BLaER1 treated with 17β-estradiol and CSF1 and Interleukin-3, amounts not matched to agents 10 nM and 100 nM (cell line): ENCODE measurements around the gene PIAS1.

Experiments used
- H3K27ac ChIP-seq, 11 experiments: shearing (Covaris generic); formaldehyde crosslinking; 2 replicates each; pipeline ENCODE4 v1.8.1; 2022
- H3K27me3 ChIP-seq, 11 experiments: shearing (Covaris generic); formaldehyde crosslinking; 2 replicates each; pipeline ENCODE4 v1.8.1; 2022
- H3K36me3 ChIP-seq, 11 experiments: shearing (Covaris generic); formaldehyde crosslinking; 2 replicates each; pipeline ENCODE4 v1.8.1; 2022
- H3K4me1 ChIP-seq, 10 experiments: shearing (Covaris generic); formaldehyde crosslinking; 2 replicates each; pipeline ENCODE4 v1.8.1; 2022
- H3K4me2 ChIP-seq, 11 experiments: shearing (Covaris generic); formaldehyde crosslinking; 2 replicates each; pipeline ENCODE4 v1.8.1; 2022
- H3K4me3 ChIP-seq, 10 experiments: shearing (Covaris generic); formaldehyde crosslinking; 2 replicates each; pipeline ENCODE4 v1.8.1; 2022
- H3K9ac ChIP-seq, 11 experiments: shearing (Covaris generic); formaldehyde crosslinking; 2 replicates each; pipeline ENCODE4 v1.8.1; 2022
- H3K9me3 ChIP-seq, 11 experiments: shearing (Covaris generic); formaldehyde crosslinking; replicated peaks in 1 of 11; 2 replicates each; pipeline ENCODE4 v1.8.1; 2022
- H4K20me1 ChIP-seq, 11 experiments: shearing (Covaris generic); formaldehyde crosslinking; 2 replicates each; pipeline ENCODE4 v1.8.1; 2022
- Cebpa-rat ChIP-seq, 11 experiments: shearing (Covaris generic); IDR thresholded peaks; 2 replicates each; pipeline ENCODE4 v1.8.1; 2022

PIAS1 gene

DNA sequence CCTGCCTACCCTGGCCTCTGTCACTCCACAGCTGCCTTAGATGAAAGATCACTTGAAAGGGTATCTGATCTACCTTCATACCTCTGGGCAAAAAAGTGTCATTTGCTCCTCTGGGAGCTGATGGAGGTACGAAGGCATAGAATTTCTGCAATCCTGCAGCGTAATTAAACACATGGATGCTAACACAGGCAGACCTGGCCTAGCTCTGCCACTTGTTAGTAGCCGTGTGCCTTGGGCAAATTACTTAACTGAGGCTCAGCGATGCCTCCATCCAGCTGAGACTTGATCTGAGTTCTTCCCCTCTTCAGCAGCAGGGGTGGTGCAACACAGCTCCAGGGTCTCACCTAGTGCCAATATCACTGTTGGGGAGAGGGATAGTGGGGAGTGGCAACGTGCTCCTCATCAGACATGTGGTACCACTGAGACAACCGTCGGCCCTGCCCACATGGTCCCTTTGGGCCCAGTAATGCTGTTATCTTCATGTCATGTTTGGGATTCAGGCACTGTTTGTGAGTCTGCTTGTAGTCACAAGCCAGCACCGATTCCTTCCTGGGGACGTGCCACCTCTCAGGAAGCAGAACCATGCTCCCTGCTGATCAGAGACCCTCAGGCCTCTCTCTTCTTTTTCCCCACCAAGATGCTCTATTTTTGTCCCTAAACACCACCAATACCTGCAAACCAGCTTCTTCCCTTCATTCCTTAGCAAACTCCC lies 34.1 kb upstream of the PIAS1 start:
- no peak overlapping the region for H3K4me3 ChIP-seq
- H3K9ac ChIP-seq: no peak overlapping the region
- H3K4me1 ChIP-seq: peaks cover 0 to 16% (median 0%) of the 10 kb centered on the region in 10 experiments; a peak in 3 of 20 replicates
- no peaks in the 10 kb centered on the region for H3K36me3 ChIP-seq
- TF ChIP-seq Cebpa-rat (IDR thresholded peaks at IDR 0.05): no peak
- H3K9me3 ChIP-seq: peaks cover 0 to 6% (median 0%) of the 10 kb centered on the region in 11 experiments; a peak in 4 of 22 replicates
- H3K27ac ChIP-seq: no peak overlapping the region
- no peak overlapping the region for H3K4me2 ChIP-seq
- no peaks in the 10 kb centered on the region for H4K20me1 ChIP-seq
- no peaks in the 10 kb centered on the region for H3K27me3 ChIP-seq

DNA sequence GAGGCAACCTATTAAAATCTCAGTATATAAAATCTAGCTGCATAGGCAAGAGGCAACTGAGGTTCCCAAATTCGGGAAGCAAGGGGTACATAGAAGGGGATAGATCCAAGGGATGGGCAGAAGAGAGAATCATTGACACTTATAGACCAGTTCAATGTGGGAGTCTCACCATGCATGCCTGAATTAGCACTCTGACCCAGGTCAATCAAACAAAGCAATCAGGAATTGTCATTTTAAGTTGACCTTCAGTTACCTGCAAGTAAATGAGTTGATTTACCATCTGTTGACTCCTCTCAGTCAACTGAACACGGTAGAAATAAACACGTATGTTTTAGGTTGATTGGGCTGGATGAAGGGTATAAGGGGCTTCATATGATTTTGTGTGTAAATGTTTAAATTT lies 33.4 kb upstream of the PIAS1 start:
- TF ChIP-seq Cebpa-rat (IDR thresholded peaks at IDR 0.05): no peak
- Histone ChIP-seq H3K27me3 (no peaks in the 10 kb centered on the region), H3K36me3 (no peaks in the 10 kb centered on the region), H3K9me3 (peaks cover 0 to 6% (median 0%) of the 10 kb centered on the region in 11 experiments; a peak in 4 of 22 replicates), H3K4me3 (no peak overlapping the region), H4K20me1 (no peaks in the 10 kb centered on the region), H3K4me1 (peaks cover 0 to 19% (median 0%) of the 10 kb centered on the region in 10 experiments; a peak in 3 of 20 replicates), H3K4me2 (no peak overlapping the region), H3K9ac (no peak overlapping the region), H3K27ac (no peak overlapping the region)

DNA sequence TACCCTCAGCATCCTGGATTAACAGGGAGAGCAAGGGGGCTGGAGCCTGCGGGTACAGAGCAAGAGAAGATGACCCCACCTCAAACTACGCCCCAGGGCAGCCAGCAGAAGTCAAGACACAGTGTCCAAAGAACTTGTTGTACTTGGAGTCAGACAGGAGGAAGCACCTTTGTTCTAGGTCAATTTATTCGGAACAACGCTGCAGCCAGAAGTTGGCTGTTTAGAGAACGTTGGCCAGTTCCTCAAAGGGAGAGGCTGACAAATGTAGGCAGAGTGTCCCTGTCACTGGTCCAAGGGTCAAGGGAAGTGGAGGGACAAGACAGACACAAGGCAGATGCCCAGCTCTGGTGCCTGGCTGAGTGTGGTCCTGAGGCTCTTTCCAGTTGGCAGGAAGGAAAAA lies 32.1 kb upstream of the PIAS1 start:
- Histone ChIP-seq H3K36me3 (no peaks in the 10 kb centered on the region), H3K4me2 (no peak overlapping the region), H3K9me3 (peaks cover 0 to 6% (median 0%) of the 10 kb centered on the region in 11 experiments; a peak in 4 of 22 replicates), H3K4me1 (peaks cover 0 to 19% (median 0%) of the 10 kb centered on the region in 10 experiments; a peak in 3 of 20 replicates), H3K9ac (no peak overlapping the region), H3K27me3 (no peaks in the 10 kb centered on the region), H3K27ac (no peak overlapping the region), H4K20me1 (no peaks in the 10 kb centered on the region), H3K4me3 (no peak overlapping the region)
- TF ChIP-seq Cebpa-rat (IDR thresholded peaks at IDR 0.05): no peak

- Histone ChIP-seq H3K4me3 (no peak overlapping the region), H3K27ac (no peak overlapping the region), H3K9ac (no peak overlapping the region), H3K9me3 (peaks cover 0 to 6% (median 0%) of the 10 kb centered on the region in 11 experiments; a peak in 1 of 22 replicates), H3K4me2 (peak overlapping the region in 2 of 11 experiments; percentile 29 to 70; a peak in 4 of 22 replicates), H4K20me1 (no peaks in the 10 kb centered on the region), H3K27me3 (no peaks in the 10 kb centered on the region), H3K4me1 (peaks cover 0 to 22% (median 0%) of the 10 kb centered on the region in 10 experiments; a peak in 3 of 20 replicates), H3K36me3 (no peaks in the 10 kb centered on the region)
- TF ChIP-seq Cebpa-rat (IDR thresholded peaks at IDR 0.05): no peak
Observed at GRCh38 chr15:68023307-68024101, 30.6 kb upstream of the PIAS1 start.

- H3K36me3 ChIP-seq: no peaks in the 10 kb centered on the region
- no peaks in the 10 kb centered on the region for H3K27me3 ChIP-seq
- no peak overlapping the region for H3K27ac ChIP-seq
- H3K9ac ChIP-seq: no peak overlapping the region
- H4K20me1 ChIP-seq: no peaks in the 10 kb centered on the region
- H3K4me3 ChIP-seq: no peak overlapping the region
- H3K4me1 ChIP-seq: peaks cover 0 to 29% (median under 1%) of the 10 kb centered on the region in 10 experiments; a peak in 7 of 20 replicates
- no peak overlapping the region for H3K4me2 ChIP-seq
- peaks cover 0 to 6% (median 0%) of the 10 kb centered on the region in 11 experiments; a peak in 2 of 22 replicates for H3K9me3 ChIP-seq
- TF ChIP-seq Cebpa-rat (IDR thresholded peaks at IDR 0.05): no peak
Observed at GRCh38 chr15:68025835-68026424, 28.2 kb upstream of the PIAS1 start.

GRCh38 chr15:68027388-68027787 lies 26.7 kb upstream of the PIAS1 start:
- TF ChIP-seq Cebpa-rat (IDR thresholded peaks at IDR 0.05): no peak
- H3K9me3 ChIP-seq: peaks cover 0 to 6% (median 0%) of the 10 kb centered on the region in 11 experiments; a peak in 2 of 22 replicates
- H3K9ac ChIP-seq: no peak overlapping the region
- H3K4me3 ChIP-seq: no peak overlapping the region
- H3K27me3 ChIP-seq: no peaks in the 10 kb centered on the region
- no peak overlapping the region for H3K27ac ChIP-seq
- no peaks in the 10 kb centered on the region for H4K20me1 ChIP-seq
- H3K4me2 ChIP-seq: no peak overlapping the region
- no peaks in the 10 kb centered on the region for H3K36me3 ChIP-seq
- H3K4me1 ChIP-seq: peaks cover 0 to 44% (median 8%) of the 10 kb centered on the region in 10 experiments; a peak in 12 of 20 replicates

- no peak overlapping the region for H3K4me3 ChIP-seq
- no peak overlapping the region for H3K27ac ChIP-seq
- H3K9ac ChIP-seq: no peak overlapping the region
- H3K27me3 ChIP-seq: no peaks in the 10 kb centered on the region
- peaks cover 0 to 49% (median 8%) of the 10 kb centered on the region in 10 experiments; a peak in 12 of 20 replicates for H3K4me1 ChIP-seq
- TF ChIP-seq Cebpa-rat (IDR thresholded peaks at IDR 0.05): no peak
- H3K4me2 ChIP-seq: 0 out of 22 replicates have a peak overlapping the region, but pooled peaks of 1 of the 11 experiments have one; percentile 27
- no peaks in the 10 kb centered on the region; a peak in 2 of 22 replicates for H3K9me3 ChIP-seq
- H4K20me1 ChIP-seq: no peaks in the 10 kb centered on the region
- H3K36me3 ChIP-seq: no peaks in the 10 kb centered on the region
Observed at GRCh38 chr15:68028137-68028887, 25.8 kb upstream of the PIAS1 start.

- Histone ChIP-seq H3K27ac (no peak overlapping the region), H3K9me3 (no peaks in the 10 kb centered on the region; a peak in 1 of 22 replicates), H3K27me3 (no peaks in the 10 kb centered on the region), H3K9ac (no peak overlapping the region), H3K4me1 (peaks cover 0 to 49% (median 8%) of the 10 kb centered on the region in 10 experiments; a peak in 12 of 20 replicates), H3K36me3 (no peaks in the 10 kb centered on the region), H4K20me1 (no peaks in the 10 kb centered on the region), H3K4me2 (0 out of 22 replicates have a peak overlapping the region, but pooled peaks of 1 of the 11 experiments have one; percentile 27), H3K4me3 (no peak overlapping the region)
- no peak for TF ChIP-seq Cebpa-rat (IDR thresholded peaks at IDR 0.05)
Observed at GRCh38 chr15:68028888-68029207, 25.3 kb upstream of the PIAS1 start.
